GM20000 (cell line): ENCODE data around the gene MCF2L.

Experiments
- DNase-seq: peaks from one replicate; pipeline ENCODE4 v3.0.0; 2012; ENCODE audit warnings: low spot score
- TF ChIP-seq, protein P1 (sequence below): IDR thresholded peaks from 2 replicates; pipeline ENCODE4 v1.5.1; 2012; ENCODE audit warnings: mild to moderate bottlenecking, control low read depth; ENCODE audit errors: extremely low read depth, missing control alignments

Gene MCF2L

DNA sequence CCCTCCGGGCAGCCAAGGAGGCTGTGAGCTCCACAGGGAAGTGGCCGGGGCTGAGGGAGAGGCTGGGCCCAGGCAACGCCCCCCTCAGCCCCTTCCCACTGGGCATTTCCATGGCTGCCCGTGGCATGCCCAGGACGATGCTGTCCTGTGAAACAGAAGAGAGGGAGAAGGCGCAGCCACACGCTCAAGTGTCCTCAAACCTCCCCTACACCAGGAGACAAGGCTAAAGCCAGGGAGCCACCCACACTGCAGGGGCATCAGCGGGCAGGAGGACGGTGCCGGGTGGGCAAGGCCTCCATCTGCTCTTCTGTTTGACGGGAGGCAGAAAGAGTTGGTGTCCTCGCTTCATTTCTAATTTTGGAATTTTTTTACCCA is 175.2 kb downstream of the MCF2L start:
- TF ChIP-seq, protein P1, sequence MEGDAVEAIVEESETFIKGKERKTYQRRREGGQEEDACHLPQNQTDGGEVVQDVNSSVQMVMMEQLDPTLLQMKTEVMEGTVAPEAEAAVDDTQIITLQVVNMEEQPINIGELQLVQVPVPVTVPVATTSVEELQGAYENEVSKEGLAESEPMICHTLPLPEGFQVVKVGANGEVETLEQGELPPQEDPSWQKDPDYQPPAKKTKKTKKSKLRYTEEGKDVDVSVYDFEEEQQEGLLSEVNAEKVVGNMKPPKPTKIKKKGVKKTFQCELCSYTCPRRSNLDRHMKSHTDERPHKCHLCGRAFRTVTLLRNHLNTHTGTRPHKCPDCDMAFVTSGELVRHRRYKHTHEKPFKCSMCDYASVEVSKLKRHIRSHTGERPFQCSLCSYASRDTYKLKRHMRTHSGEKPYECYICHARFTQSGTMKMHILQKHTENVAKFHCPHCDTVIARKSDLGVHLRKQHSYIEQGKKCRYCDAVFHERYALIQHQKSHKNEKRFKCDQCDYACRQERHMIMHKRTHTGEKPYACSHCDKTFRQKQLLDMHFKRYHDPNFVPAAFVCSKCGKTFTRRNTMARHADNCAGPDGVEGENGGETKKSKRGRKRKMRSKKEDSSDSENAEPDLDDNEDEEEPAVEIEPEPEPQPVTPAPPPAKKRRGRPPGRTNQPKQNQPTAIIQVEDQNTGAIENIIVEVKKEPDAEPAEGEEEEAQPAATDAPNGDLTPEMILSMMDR: no peak
- DNase-seq: no peak

DNA sequence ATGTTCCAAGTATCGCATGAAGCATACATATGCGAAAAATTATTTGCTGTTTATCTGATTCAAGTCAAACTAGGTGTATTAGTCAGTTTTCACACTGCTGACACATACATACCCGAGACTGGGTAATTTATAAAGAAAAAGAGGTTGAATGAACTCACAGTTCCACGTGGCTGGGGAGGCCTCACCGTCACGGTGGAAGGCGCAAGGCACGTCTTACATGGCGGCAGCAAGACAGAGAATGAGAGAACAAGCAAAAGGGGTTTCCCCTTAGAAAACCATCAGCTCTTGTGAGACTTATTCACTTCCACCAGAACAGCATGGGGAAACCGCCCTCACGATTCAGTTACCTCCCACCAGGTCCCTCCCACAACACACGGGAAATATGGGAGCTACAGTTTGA is 176.5 kb downstream of the MCF2L start:
- DNase-seq: no peak
- TF ChIP-seq, protein P1: no peak

DNA sequence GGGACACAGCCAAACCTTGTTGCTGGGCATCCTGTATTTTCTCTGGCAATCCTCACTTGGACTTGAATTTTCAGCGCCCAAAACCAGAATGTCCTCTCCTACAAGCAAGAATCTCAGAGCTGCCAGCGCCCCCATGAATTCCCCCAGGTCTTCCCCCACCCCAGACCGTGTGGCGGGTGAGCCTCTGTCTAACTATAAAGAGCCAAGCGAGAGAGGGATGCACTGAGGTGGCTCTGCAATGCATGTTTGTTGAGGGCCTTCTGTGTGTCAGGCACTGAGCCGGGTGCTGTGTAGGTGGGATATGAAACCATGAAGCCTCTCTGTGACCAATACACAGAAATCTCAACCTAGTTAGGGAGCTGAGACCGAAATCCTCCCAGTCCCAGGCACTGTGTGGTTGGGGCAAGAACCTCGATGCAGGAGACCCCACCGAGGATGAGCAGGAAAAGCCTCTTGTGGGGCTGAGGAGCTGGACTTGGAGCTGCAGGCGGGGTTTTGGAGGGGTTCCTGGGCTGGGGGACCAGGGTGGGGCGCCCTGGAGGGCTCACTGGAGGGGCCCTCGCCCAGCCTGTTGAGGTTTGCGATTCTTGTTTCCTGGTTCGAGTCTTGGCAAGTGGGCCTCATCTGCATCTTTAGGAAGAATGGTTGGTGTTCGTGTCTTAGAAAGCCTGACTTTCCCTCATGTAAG is 177.0 kb downstream of the MCF2L start:
- DNase-seq: no peak
- TF ChIP-seq, protein P1: no peak

DNA sequence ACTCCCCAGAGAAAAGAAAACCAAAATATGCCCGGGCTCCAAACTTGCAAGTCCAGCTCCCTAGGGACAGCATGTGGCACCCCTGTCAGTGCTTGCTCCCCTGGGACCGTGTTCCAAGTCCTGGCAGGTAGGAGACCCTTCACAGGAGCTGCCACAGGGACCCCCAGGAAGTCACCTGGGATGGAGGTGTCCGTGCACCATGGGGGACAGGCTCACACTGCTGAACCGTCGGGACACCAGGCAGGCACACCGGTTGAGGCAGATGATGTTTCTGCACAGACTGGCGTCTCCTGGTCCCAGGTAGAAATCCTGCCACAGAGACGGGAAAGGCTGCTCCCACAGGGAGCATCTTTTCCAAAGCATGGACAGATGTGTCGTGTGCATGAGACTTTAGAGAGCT is 177.7 kb downstream of the MCF2L start:
- TF ChIP-seq, protein P1: no peak

DNA sequence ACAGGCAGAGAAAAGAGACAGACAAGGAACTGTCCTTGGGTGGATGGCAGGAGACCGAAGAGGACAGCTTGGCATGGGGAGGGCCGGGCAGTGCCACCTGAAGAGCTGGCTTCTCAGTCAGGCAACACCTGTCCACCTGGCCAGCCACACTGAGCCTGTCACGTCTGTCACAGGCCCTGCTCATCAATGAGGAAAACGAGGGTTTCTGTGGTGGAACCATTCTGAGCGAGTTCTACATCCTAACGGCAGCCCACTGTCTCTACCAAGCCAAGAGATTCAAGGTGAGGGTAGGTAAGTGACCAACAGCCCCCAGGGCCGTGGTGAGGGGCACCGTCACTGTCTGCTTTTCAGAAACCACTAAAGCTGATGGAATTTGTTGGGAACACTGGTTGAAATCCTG is 178.2 kb downstream of the MCF2L start:
- no peak for DNase-seq
- TF ChIP-seq, protein P1: no peak

More for the DNA sequence above, 177.7 kb downstream of the MCF2L start:
- no peak for DNase-seq

DNA sequence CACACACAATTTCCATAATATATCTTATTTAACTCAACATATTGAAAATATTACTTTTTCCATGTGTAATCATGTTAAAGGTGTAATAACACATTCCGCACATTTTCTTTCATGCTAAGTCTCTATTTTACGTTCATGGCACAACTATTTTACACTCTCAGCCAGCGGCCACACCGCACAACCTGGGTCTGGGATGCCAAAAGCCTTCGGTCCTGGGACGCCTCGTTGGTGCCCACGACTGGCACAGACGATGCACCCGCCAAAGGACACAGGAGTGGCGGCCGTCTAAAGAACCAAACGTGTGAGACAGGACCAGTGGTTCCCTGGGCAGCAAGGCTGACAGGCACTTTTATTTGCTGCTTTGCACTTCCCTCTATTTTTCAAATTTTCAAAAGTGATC is 179.4 kb downstream of the MCF2L start:
- no peak for DNase-seq
- TF ChIP-seq, protein P1: no peak

DNA sequence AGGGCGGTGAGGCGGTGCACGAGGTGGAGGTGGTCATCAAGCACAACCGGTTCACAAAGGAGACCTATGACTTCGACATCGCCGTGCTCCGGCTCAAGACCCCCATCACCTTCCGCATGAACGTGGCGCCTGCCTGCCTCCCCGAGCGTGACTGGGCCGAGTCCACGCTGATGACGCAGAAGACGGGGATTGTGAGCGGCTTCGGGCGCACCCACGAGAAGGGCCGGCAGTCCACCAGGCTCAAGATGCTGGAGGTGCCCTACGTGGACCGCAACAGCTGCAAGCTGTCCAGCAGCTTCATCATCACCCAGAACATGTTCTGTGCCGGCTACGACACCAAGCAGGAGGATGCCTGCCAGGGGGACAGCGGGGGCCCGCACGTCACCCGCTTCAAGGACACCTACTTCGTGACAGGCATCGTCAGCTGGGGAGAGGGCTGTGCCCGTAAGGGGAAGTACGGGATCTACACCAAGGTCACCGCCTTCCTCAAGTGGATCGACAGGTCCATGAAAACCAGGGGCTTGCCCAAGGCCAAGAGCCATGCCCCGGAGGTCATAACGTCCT is 180.0 kb downstream of the MCF2L start:
- TF ChIP-seq, protein P1: no peak
- no peak for DNase-seq
